ENCODE data around the gene ZNF827.

DNA sequence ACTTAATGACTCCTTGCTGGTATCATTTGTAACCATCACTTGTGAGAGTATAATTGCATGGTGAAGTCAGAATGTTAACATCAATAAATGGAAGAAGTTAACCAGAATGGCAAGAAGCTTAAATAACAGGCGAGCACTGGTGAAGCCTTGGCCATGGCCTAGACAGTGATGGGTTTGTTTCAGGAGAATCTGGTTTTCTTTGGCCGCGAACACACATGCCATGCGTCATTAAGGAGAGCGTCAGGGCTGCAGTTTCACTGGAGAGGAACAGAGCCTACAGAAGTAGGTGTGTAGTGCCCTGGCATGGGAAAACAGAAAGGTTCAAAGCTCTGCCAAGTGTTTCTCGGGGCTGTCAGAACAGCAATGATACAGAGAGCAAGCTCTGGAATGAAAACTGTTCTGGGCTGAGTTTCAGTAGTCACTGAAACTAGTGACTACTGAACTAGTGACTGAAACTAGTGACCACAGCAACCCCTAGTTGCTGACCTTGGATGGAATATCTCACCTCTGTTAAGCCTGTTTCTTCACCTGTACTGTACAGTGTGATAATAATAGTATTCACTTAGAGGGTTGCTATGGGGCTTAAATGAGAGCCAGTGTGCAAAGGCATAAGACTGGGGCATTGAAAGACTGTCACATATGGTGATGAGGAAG, 164.9 kb downstream of the ZNF827 start:
- TF ChIP-seq, protein P1, sequence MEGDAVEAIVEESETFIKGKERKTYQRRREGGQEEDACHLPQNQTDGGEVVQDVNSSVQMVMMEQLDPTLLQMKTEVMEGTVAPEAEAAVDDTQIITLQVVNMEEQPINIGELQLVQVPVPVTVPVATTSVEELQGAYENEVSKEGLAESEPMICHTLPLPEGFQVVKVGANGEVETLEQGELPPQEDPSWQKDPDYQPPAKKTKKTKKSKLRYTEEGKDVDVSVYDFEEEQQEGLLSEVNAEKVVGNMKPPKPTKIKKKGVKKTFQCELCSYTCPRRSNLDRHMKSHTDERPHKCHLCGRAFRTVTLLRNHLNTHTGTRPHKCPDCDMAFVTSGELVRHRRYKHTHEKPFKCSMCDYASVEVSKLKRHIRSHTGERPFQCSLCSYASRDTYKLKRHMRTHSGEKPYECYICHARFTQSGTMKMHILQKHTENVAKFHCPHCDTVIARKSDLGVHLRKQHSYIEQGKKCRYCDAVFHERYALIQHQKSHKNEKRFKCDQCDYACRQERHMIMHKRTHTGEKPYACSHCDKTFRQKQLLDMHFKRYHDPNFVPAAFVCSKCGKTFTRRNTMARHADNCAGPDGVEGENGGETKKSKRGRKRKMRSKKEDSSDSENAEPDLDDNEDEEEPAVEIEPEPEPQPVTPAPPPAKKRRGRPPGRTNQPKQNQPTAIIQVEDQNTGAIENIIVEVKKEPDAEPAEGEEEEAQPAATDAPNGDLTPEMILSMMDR (IDR thresholded peaks at IDR 0.05) = no peak
- no peak for TF ChIP-seq POLR2A (IDR thresholded peaks at IDR 0.05)
